ENCODE measurements around the gene VDR.

DNA sequence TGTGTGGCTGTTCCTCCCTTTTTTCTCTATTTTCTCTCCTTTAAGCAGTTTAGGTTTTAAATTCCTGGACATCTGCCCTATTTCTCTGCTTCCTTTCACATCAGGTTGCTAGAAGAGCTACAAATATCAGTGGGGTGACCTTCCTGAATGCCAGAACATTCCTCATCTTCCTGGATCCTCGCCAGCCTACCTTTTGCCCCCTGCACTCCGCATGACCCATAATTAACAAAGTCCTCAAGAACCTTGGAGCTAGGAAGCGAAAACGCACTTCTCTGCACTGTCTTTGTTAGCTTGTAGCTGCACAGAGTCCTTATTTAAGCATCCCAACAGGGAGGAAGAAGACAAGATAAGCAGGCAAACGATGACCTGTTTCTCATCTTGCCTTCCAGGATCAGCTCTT, 30.5 kb downstream of the VDR start:
- TF ChIP-seq POLR2AphosphoS5 (IDR thresholded peaks at IDR 0.05; ENCODE audit: low read depth, low read length) (no peak), TAF1 (IDR thresholded peaks at IDR 0.05; ENCODE audit: borderline replicate concordance, insufficient read depth, low read length) (no peak), SIN3A (IDR thresholded peaks at IDR 0.05; ENCODE audit: borderline replicate concordance, insufficient read depth, low read length) (no peak)
- TF ChIP-seq, protein P1, sequence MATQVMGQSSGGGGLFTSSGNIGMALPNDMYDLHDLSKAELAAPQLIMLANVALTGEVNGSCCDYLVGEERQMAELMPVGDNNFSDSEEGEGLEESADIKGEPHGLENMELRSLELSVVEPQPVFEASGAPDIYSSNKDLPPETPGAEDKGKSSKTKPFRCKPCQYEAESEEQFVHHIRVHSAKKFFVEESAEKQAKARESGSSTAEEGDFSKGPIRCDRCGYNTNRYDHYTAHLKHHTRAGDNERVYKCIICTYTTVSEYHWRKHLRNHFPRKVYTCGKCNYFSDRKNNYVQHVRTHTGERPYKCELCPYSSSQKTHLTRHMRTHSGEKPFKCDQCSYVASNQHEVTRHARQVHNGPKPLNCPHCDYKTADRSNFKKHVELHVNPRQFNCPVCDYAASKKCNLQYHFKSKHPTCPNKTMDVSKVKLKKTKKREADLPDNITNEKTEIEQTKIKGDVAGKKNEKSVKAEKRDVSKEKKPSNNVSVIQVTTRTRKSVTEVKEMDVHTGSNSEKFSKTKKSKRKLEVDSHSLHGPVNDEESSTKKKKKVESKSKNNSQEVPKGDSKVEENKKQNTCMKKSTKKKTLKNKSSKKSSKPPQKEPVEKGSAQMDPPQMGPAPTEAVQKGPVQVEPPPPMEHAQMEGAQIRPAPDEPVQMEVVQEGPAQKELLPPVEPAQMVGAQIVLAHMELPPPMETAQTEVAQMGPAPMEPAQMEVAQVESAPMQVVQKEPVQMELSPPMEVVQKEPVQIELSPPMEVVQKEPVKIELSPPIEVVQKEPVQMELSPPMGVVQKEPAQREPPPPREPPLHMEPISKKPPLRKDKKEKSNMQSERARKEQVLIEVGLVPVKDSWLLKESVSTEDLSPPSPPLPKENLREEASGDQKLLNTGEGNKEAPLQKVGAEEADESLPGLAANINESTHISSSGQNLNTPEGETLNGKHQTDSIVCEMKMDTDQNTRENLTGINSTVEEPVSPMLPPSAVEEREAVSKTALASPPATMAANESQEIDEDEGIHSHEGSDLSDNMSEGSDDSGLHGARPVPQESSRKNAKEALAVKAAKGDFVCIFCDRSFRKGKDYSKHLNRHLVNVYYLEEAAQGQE (IDR thresholded peaks at IDR 0.05; ENCODE audit: insufficient read depth in 1 of 2, low read depth in 2 of 2, low read length in 2 of 2): no peak
